ENCODE results near the gene RCBTB2.

RCBTB2 gene

DNA sequence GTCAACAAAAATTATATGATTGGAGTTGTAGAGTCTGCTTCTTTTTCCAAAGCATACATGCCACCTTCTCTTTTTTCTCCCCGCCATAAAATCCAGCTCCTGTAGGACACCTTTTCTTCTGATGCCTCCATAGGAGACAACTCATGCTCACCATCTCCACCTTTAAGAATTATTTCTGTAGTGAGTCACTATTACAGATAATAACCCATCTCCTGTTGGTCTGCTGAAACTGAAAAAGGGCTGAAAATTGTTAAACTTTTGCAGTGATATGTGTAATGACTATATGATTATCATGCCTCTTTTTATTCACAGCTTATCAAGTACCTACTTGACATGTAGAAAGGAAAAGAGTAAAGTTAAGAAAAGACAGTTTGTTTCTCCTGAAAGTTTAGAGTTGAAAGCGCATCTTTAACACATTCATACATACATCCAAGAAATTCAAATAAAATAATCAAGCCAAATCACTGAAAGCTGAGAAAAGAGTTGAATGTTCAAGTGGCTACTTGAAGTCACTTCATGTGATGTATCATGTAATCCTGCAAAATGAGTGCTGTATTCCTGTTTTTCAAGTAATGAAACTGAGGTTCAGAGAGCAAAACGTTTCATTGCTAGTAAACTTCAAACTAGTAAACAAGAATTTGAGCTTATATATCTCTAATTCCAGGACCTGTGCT lies 84.5 kb downstream of the RCBTB2 start:
- no peaks in the 10 kb centered on the region for H3K27me3 ChIP-seq (ENCODE audit: insufficient read depth, low read length)
- H3K4me3 ChIP-seq (ENCODE audit: low read depth, low read length), result peak overlapping the region; percentile 47
- H3K4me1 ChIP-seq (ENCODE audit: control insufficient read depth, insufficient read depth, low read length, unreplicated experiment), result peaks cover 32% of the 10 kb centered on the region
- H3K36me3 ChIP-seq (ENCODE audit: insufficient read depth, low read length), result peaks cover 14% of the 10 kb centered on the region
- H2AFZ ChIP-seq (ENCODE audit: low read length, unreplicated experiment), result no peak overlapping the region
- peaks cover 15% of the 10 kb centered on the region for H3K79me2 ChIP-seq (ENCODE audit: control insufficient read depth, insufficient read depth, low read length, unreplicated experiment)
- H3K27ac ChIP-seq (ENCODE audit: low read depth, low read length), result peak overlapping the region; percentile 68

DNA sequence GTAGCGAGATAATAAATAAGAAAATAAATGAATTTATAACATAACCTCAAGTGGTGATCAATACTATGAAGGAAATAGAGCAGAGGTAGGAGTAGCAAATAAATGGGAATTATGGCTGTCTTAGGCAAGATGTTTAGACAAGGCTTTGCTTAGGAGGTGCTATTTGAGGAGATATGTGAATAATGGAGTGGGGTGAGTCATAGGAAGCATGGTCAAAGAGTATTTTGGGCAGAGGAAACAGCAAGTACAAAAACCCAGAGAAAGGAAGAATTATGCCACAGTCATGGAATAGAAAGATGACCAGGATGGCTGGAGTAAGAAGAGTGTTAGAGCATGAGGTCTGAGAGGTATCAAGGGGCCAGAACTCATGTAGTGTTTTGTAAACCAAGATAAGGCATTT lies 86.4 kb downstream of the RCBTB2 start:
- Histone ChIP-seq H3K79me2 (ENCODE audit: control insufficient read depth, insufficient read depth, low read length, unreplicated experiment) (peaks cover 9% of the 10 kb centered on the region), H3K4me1 (ENCODE audit: control insufficient read depth, insufficient read depth, low read length, unreplicated experiment) (peaks cover 32% of the 10 kb centered on the region), H3K4me3 (ENCODE audit: low read depth, low read length) (no peak overlapping the region), H3K27me3 (ENCODE audit: insufficient read depth, low read length) (no peaks in the 10 kb centered on the region), H3K36me3 (ENCODE audit: insufficient read depth, low read length) (0 out of 2 replicates have a peak, but pooled peaks cover 4% of the 10 kb centered on the region), H2AFZ (ENCODE audit: low read length, unreplicated experiment) (no peak overlapping the region), H3K27ac (ENCODE audit: low read depth, low read length) (peak overlapping the region; percentile 24)

DNA sequence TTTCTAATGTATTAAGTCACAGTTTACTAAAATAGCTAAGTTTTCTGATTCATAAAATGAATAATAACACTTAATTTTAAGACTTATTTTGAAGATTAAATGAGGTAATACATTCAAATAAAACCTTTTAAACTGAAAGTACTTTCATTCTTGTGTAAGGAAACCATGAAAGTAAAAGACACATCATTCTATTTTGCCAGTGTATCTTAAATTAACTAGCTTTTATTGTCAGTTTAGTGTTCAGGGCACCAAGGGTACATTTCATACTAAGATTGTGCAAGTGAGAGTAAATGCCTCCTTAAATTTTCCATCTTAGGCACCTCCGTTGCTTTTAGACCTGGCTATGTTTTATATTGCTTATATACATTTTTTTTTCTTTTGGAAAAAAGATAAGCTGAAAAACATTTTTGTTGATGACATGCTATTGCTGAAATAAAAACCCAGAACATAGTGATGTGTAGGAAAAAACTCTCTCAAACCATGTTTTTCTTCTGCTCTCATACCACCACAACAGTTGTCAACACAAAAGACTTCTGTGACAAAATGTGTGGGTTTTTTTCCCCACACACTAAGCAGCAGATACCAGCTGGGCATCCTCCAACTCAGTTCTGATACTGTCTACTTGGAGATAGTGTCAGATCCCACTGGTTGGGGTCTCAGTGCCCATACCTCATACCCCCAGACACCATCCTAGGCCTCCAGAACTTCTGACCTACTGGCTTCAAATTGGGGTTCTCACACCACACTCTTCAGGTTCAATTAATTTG lies 89.3 kb downstream of the RCBTB2 start:
- Histone ChIP-seq H3K36me3 (ENCODE audit: insufficient read depth, low read length) (peaks cover 4% of the 10 kb centered on the region; the same call in 1 of the 2 replicates), H3K4me3 (ENCODE audit: low read depth, low read length) (no peak overlapping the region), H3K79me2 (ENCODE audit: control insufficient read depth, insufficient read depth, low read length, unreplicated experiment) (peaks cover 4% of the 10 kb centered on the region), H2AFZ (ENCODE audit: low read length, unreplicated experiment) (no peak overlapping the region), H3K4me1 (ENCODE audit: control insufficient read depth, insufficient read depth, low read length, unreplicated experiment) (peaks cover 23% of the 10 kb centered on the region), H3K27ac (ENCODE audit: low read depth, low read length) (no peak overlapping the region), H3K27me3 (ENCODE audit: insufficient read depth, low read length) (no peaks in the 10 kb centered on the region)

Data from ACC112 (cell line).